Right lobe of liver (tissue), 4 donors: ENCODE results near the gene BEND6.

Experiments used
- POLR2A ChIP-seq: fragments of 450-650 bp; IDR thresholded peaks from one replicate; pipeline ENCODE4 v1.6.1; 2017; ENCODE audit warnings: antibody characterized with exemption, mild to moderate bottlenecking
- TF ChIP-seq, protein P1 (sequence below), 4 donors: fragments of 200-600 bp in 3 of 4; fragments of 450-650 bp in 1 of 4; IDR thresholded peaks; one replicate each; pipeline versions ENCODE4 v1.5.1 to v1.8.0; 2016 to 2022; ENCODE audit warnings: antibody characterized with exemption in 4 of 4, mild to moderate bottlenecking in 2 of 4
- donor health status: DM: no; HTN: no; CAD: no.
- donor health status: DM: no; HTN: no; CAD: no.
- donor health status: DM: no; HTN: yes; CAD: no.

DNA sequence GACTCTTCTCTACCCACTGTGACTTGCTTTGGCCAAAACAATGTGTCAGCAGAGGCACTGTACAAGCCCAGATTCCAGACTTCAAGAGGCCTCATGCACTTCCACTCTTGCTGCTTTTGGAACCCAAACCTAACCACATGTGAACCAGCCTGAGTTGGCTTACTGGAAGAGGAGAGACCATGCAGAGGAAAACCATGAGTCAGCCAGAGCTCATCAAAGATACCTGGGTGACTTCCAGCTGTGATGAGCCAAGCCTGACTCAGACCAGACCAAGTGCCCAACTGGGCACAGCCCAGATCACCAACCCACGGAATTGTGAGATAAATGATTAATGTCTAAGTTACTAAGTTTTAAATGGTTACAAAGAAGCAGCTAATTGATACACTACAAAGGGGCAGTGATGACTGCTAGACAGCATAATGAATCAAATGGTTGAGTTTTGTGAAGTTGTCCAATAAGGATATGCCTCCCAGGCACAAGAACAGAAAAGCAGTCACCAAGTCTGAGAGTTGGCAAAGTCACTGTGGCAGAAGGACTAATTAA, 16.2 kb upstream of the BEND6 start:
- TF ChIP-seq, protein P1, sequence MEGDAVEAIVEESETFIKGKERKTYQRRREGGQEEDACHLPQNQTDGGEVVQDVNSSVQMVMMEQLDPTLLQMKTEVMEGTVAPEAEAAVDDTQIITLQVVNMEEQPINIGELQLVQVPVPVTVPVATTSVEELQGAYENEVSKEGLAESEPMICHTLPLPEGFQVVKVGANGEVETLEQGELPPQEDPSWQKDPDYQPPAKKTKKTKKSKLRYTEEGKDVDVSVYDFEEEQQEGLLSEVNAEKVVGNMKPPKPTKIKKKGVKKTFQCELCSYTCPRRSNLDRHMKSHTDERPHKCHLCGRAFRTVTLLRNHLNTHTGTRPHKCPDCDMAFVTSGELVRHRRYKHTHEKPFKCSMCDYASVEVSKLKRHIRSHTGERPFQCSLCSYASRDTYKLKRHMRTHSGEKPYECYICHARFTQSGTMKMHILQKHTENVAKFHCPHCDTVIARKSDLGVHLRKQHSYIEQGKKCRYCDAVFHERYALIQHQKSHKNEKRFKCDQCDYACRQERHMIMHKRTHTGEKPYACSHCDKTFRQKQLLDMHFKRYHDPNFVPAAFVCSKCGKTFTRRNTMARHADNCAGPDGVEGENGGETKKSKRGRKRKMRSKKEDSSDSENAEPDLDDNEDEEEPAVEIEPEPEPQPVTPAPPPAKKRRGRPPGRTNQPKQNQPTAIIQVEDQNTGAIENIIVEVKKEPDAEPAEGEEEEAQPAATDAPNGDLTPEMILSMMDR (IDR thresholded peaks at IDR 0.05): no peak
- no peak for TF ChIP-seq POLR2A
